ENCODE measurements around the gene RIBC2. TPM values are rescaled to one million over a fixed set of nuclear protein-coding genes. Genes with fewer than 3 reads are reported as not detected.
A peak's percentile ranks its signal among the peaks of the same experiment; 100 is the strongest.

The RIBC2 gene
- total RNA-seq, 1 experiment from 2014 or later, result 2.7 TPM

- Histone ChIP-seq H3K9me3 (ENCODE audit: low read length) (no peaks in the 10 kb centered on the region), H3K4me2 (ENCODE audit: low read length) (no peak overlapping the region), H2AFZ (ENCODE audit: low read length) (no peak overlapping the region), H3K4me1 (ENCODE audit: insufficient read depth, low read length) (peaks cover 20% of the 10 kb centered on the region), H3K79me2 (ENCODE audit: low read length) (no peaks in the 10 kb centered on the region), H3K27ac (ENCODE audit: low read length) (no peak overlapping the region), H3F3A (ENCODE audit: low read length, unreplicated experiment) (no peaks in the 10 kb centered on the region), H3K27me3 (ENCODE audit: low read length) (no peaks in the 10 kb centered on the region), H3K4me3 (ENCODE audit: low read length) (no peak overlapping the region), H3K36me3 (ENCODE audit: low read depth, low read length) (no peaks in the 10 kb centered on the region), H4K20me1 (ENCODE audit: low read length) (no peaks in the 10 kb centered on the region), H3K9me2 (replicated peaks; ENCODE audit: low read length) (no peaks in the 10 kb centered on the region), H3K9ac (ENCODE audit: low read length) (no peak overlapping the region)
- ATAC-seq (no peak), DNase-seq (no peak)
- no TSS peak for BruUV-seq (replicated peaks)
- CTCF ChIA-PET, result no interaction called here
- intact Hi-C loops (cut with micrococcal nuclease), result no loop called here
- no peak for TF ChIP-seq EZH2 (IDR thresholded peaks at IDR 0.05; ENCODE audit: low read length, unreplicated experiment)
- POLR2A ChIA-PET (ENCODE audit: unreplicated experiment), result no interaction called here
Measured at GRCh38 chr22:45465633-45466032, 52.1 kb downstream of the RIBC2 start.

GRCh38 chr22:45468872-45469271, 55.4 kb downstream of the RIBC2 start:
- H4K20me1 ChIP-seq (ENCODE audit: low read length), result no peaks in the 10 kb centered on the region
- no TSS peak for BruUV-seq (replicated peaks)
- H3K27ac ChIP-seq (ENCODE audit: low read length), result peak overlapping the region; percentile 44
- H3K4me3 ChIP-seq (ENCODE audit: low read length), result peak overlapping the region; percentile 58
- intact Hi-C loops (cut with micrococcal nuclease), result no loop called here
- peak overlapping the region; percentile 61 for H2AFZ ChIP-seq (ENCODE audit: low read length)
- H3F3A ChIP-seq (ENCODE audit: low read length, unreplicated experiment), result no peaks in the 10 kb centered on the region
- ATAC-seq (peak; percentile 73), DNase-seq (peak; percentile 70)
- H3K9ac ChIP-seq (ENCODE audit: low read length), result peak overlapping the region; percentile 19; the same call in 1 of the 2 replicates
- no peaks in the 10 kb centered on the region for H3K79me2 ChIP-seq (ENCODE audit: low read length)
- POLR2A ChIA-PET (ENCODE audit: unreplicated experiment), result interaction anchor here (0.6 to 0.7 kb wide), 2 partner anchors 27 to 147 kb away, joined by 3 to 6 read pairs; no protein-coding TSS in a partner anchor
- no peaks in the 10 kb centered on the region for H3K36me3 ChIP-seq (ENCODE audit: low read depth, low read length)
- H3K4me2 ChIP-seq (ENCODE audit: low read length), result peak overlapping the region; percentile 83
- no peak for TF ChIP-seq EZH2 (IDR thresholded peaks at IDR 0.05; ENCODE audit: low read length, unreplicated experiment)
- no peak for TF ChIP-seq CTCF (conservative IDR thresholded peaks at IDR 0.05; ENCODE audit: low read depth, low read length)
- TF ChIP-seq EZH2phosphoT487 (IDR thresholded peaks at IDR 0.05; ENCODE audit: borderline replicate concordance, low read length), result no peak
- no peaks in the 10 kb centered on the region for H3K9me3 ChIP-seq (ENCODE audit: low read length)
- no peaks in the 10 kb centered on the region for H3K27me3 ChIP-seq (ENCODE audit: low read length)
- CTCF ChIA-PET, result interaction anchor here (0.5 kb wide), 1 partner anchor 362 kb away, joined by 3 read pairs; no protein-coding TSS in a partner anchor
- H3K9me2 ChIP-seq (replicated peaks; ENCODE audit: low read length), result no peaks in the 10 kb centered on the region
- peaks cover 26% of the 10 kb centered on the region for H3K4me1 ChIP-seq (ENCODE audit: insufficient read depth, low read length)

- no peaks in the 10 kb centered on the region for H3K9me2 ChIP-seq (replicated peaks; ENCODE audit: low read length)
- H3K27me3 ChIP-seq (ENCODE audit: low read length), result no peaks in the 10 kb centered on the region
- H3K79me2 ChIP-seq (ENCODE audit: low read length), result no peaks in the 10 kb centered on the region
- H3K27ac ChIP-seq (ENCODE audit: low read length), result peak overlapping the region; percentile 44
- ChIA-PET CTCF (no interaction called here), POLR2A (ENCODE audit: unreplicated experiment) (interaction anchor here (0.7 kb wide), 1 partner anchor 146 kb away, joined by 3 read pairs; no protein-coding TSS in a partner anchor)
- no peaks in the 10 kb centered on the region for H3F3A ChIP-seq (ENCODE audit: low read length, unreplicated experiment)
- BruUV-seq (replicated peaks), result no TSS peak
- H3K4me1 ChIP-seq (ENCODE audit: insufficient read depth, low read length), result peaks cover 26% of the 10 kb centered on the region
- intact Hi-C loops (cut with micrococcal nuclease), result no loop called here
- ATAC-seq (no peak; the same call in none of the 2 replicates), DNase-seq (peak; percentile 48)
- peak overlapping the region; percentile 58 for H3K4me3 ChIP-seq (ENCODE audit: low read length)
- H3K9me3 ChIP-seq (ENCODE audit: low read length), result no peaks in the 10 kb centered on the region
- H4K20me1 ChIP-seq (ENCODE audit: low read length), result no peaks in the 10 kb centered on the region
- no peaks in the 10 kb centered on the region for H3K36me3 ChIP-seq (ENCODE audit: low read depth, low read length)
- TF ChIP-seq CTCF (conservative IDR thresholded peaks at IDR 0.05; ENCODE audit: low read depth, low read length) (no peak), EZH2phosphoT487 (IDR thresholded peaks at IDR 0.05; ENCODE audit: borderline replicate concordance, low read length) (no peak), EZH2 (IDR thresholded peaks at IDR 0.05; ENCODE audit: low read length, unreplicated experiment) (no peak)
- H3K4me2 ChIP-seq (ENCODE audit: low read length), result peak overlapping the region; percentile 83
- H3K9ac ChIP-seq (ENCODE audit: low read length), result peak overlapping the region; percentile 19; the same call in 1 of the 2 replicates
- peak overlapping the region; percentile 61 for H2AFZ ChIP-seq (ENCODE audit: low read length)
Measured at GRCh38 chr22:45469281-45470073, 56.0 kb downstream of the RIBC2 start.

Data from PC-3 (cell line).